ENCODE results near the gene ADA.
"Not testable (repeated sequence)": the region's sequence is repeated elsewhere in the genome, so short reads cannot be mapped to it uniquely, and the experiment has no call there.

The ADA gene

DNA sequence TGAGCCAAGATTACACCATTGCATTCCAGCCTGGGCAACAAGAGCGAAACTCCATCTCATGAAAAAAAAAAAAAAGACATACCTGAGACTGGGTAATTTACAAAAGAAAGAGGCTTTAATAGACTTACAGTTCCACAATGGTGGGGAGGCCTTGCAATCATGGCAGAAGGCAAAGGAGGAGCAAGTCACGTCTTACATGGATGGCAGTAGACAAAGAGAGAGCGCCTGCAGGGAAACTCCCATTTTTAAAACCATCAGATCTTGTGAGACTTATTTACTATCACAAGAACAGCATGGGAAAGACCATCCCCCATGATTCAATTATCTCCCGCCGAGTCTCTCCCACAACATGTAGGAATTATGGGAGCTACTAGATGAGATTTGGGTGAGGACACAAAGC is 2.7 kb upstream of the ADA start:
- H3K4me1 ChIP-seq (ENCODE audit: control insufficient read depth in 1 of 2, insufficient read depth in 2 of 2, low read length in 2 of 2) = peaks cover 0 to 15% of the 10 kb centered on the region in 2 donors
- H3K36me3 ChIP-seq (ENCODE audit: control insufficient read depth in 1 of 2, insufficient read depth in 2 of 2, low read length in 2 of 2); H3K27ac ChIP-seq (ENCODE audit: low read length); H3K27me3 ChIP-seq (ENCODE audit: low read depth, low read length); H3K4me3 ChIP-seq (ENCODE audit: low read depth in 1 of 2, low read length in 2 of 2); H3K9me3 ChIP-seq (ENCODE audit: control insufficient read depth in 1 of 2, low read length in 2 of 2): not testable (repeated sequence)

DNA sequence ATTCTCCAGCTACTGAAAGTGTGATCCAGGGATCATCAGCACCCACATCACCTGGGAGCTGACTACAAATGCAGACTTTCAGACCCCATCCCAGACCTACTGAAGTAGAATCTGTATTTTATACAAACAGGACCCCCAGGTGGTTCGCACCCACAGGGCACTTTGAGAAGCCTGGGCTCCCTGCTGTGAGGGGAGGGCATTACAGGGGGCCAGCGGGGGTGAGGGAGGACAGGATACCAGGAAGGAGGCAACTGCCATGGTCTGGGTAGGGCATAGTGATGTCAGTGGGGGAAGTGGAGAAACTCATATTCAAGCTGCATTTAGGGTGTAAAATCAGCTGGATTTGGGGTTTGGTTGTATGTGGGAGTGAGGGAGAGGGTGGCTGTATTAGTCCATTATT is 2.0 kb upstream of the ADA start:
- Histone ChIP-seq H3K9me3 (ENCODE audit: control insufficient read depth in 1 of 2, low read length in 2 of 2) (no peaks in the 10 kb centered on the region), H3K27ac (ENCODE audit: low read length) (no peak overlapping the region), H3K4me3 (ENCODE audit: low read depth in 1 of 2, low read length in 2 of 2) (no peak overlapping the region), H3K4me1 (ENCODE audit: control insufficient read depth in 1 of 2, insufficient read depth in 2 of 2, low read length in 2 of 2) (peaks cover 0 to 18% of the 10 kb centered on the region in 2 donors), H3K36me3 (ENCODE audit: control insufficient read depth in 1 of 2, insufficient read depth in 2 of 2, low read length in 2 of 2) (no peaks in the 10 kb centered on the region), H3K27me3 (ENCODE audit: low read depth, low read length) (no peaks in the 10 kb centered on the region)

DNA sequence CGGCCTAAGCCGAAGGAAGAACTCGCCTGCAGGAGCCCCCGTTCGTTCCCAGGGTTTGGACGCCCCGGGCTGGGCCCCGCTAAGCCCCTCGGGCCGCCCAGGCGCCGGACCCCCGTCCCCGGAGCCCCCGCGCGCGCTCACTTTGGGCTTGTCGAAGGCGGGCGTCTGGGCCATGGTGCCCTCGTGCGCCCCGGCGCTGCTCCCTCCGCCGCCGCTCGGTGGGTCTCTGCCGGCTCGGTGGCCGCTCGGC is 140 bp downstream of the ADA start:
- peak overlapping the region; percentile 70 to 93 for H3K4me3 ChIP-seq (ENCODE audit: low read depth in 1 of 2, low read length in 2 of 2)
- no peaks in the 10 kb centered on the region for H3K36me3 ChIP-seq (ENCODE audit: control insufficient read depth in 1 of 2, insufficient read depth in 2 of 2, low read length in 2 of 2)
- H3K4me1 ChIP-seq (ENCODE audit: control insufficient read depth in 1 of 2, insufficient read depth in 2 of 2, low read length in 2 of 2) = peaks cover 3 to 22% of the 10 kb centered on the region in 2 donors
- H3K9me3 ChIP-seq (ENCODE audit: control insufficient read depth in 1 of 2, low read length in 2 of 2) = no peaks in the 10 kb centered on the region
- H3K27me3 ChIP-seq (ENCODE audit: low read depth, low read length) = no peaks in the 10 kb centered on the region
- peak overlapping the region; percentile 23 for H3K27ac ChIP-seq (ENCODE audit: low read length)

DNA sequence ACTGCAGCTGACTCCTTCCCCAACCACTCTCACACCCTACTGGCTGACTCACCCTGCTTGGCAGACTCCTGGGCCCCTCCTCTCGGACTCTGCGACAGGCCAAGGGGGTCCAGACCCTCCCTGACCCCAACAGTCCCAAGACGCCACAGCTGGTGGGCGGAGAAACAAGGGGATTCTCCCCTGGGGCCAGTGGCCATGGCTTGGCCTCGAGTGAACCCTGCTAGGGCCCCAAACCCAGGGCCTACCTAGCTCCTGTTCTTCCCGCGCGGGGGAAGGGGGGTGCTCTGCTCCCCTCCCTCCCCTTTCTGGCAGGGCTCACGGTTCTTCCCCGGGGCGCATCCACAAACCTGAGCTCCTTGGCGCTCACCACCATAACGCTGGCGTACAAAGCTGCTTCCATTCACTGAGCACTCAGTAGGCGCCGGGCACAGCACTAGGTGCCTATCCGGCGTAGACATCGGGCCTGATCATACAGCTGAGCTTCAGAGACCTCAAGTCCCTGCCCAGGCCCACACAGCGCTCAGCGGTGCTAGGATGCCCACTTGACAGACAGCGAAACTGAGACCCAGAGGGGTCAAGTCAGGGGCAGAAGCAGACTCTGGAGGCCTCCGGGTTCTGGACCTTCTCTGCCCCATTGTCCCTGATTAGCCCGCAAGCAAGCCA is 597 bp downstream of the ADA start:
- Histone ChIP-seq H3K4me3 (ENCODE audit: low read depth in 1 of 2, low read length in 2 of 2) (peak overlapping the region; percentile 70 to 93), H3K27ac (ENCODE audit: low read length) (peak overlapping the region; percentile 23)

DNA sequence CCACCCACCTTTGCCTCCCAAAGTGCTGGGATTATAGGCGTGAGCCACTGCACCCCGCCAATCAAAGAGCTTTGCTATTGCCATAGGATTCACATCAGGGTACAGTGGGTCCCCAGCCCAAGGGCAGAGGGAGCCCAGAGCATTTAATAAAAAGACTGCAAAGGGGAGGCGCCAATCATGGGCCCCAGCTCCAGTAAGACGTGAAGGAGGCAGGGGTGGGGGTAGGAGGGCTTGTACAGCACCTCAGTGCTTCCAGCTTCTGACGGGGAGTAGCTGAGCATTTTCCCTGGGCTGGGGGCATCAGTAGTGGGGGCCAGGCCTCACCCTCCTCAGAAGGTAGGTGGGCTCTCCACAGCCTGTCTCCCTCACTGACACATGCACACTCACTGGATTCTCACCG is 1.5 kb downstream of the ADA start:
- no peaks in the 10 kb centered on the region for H3K9me3 ChIP-seq (ENCODE audit: control insufficient read depth in 1 of 2, low read length in 2 of 2)
- no peaks in the 10 kb centered on the region for H3K36me3 ChIP-seq (ENCODE audit: control insufficient read depth in 1 of 2, insufficient read depth in 2 of 2, low read length in 2 of 2)
- H3K4me1 ChIP-seq (ENCODE audit: control insufficient read depth in 1 of 2, insufficient read depth in 2 of 2, low read length in 2 of 2) = peaks cover 4 to 31% of the 10 kb centered on the region in 2 donors
- H3K27me3 ChIP-seq (ENCODE audit: low read depth, low read length) = no peaks in the 10 kb centered on the region
- H3K27ac ChIP-seq (ENCODE audit: low read length) = no peak overlapping the region
- peak overlapping the region in 1 of 2 donors; percentile 93 for H3K4me3 ChIP-seq (ENCODE audit: low read depth in 1 of 2, low read length in 2 of 2)

More for the DNA sequence above, 597 bp downstream of the ADA start:
- Histone ChIP-seq H3K27me3 (ENCODE audit: low read depth, low read length) (no peaks in the 10 kb centered on the region), H3K9me3 (ENCODE audit: control insufficient read depth in 1 of 2, low read length in 2 of 2) (no peaks in the 10 kb centered on the region), H3K4me1 (ENCODE audit: control insufficient read depth in 1 of 2, insufficient read depth in 2 of 2, low read length in 2 of 2) (peaks cover 4 to 26% of the 10 kb centered on the region in 2 donors), H3K36me3 (ENCODE audit: control insufficient read depth in 1 of 2, insufficient read depth in 2 of 2, low read length in 2 of 2) (no peaks in the 10 kb centered on the region)

DNA sequence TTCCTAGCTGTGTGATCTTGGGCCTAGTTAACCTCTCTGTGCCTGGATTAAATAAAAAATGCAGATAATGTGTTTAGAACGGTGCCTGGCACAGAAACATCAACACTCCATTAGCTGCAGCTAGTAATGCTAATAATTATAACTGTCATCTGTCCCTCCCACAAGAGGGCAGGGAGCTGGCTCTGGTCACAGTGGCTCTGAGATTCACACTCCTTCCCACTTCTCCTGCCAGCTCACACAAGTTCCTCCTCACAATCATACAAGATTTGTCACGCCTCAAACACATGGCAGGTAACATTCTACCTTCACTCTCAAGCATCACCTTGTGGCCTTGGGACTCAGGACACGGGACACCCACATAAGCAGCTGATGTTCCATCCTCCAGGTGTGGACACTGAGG is 2.4 kb downstream of the ADA start:
- no peaks in the 10 kb centered on the region for H3K27me3 ChIP-seq (ENCODE audit: low read depth, low read length)
- no peaks in the 10 kb centered on the region for H3K36me3 ChIP-seq (ENCODE audit: control insufficient read depth in 1 of 2, insufficient read depth in 2 of 2, low read length in 2 of 2)
- no peak overlapping the region for H3K27ac ChIP-seq (ENCODE audit: low read length)
- peaks cover 10 to 37% of the 10 kb centered on the region in 2 donors for H3K4me1 ChIP-seq (ENCODE audit: control insufficient read depth in 1 of 2, insufficient read depth in 2 of 2, low read length in 2 of 2)
- no peaks in the 10 kb centered on the region for H3K9me3 ChIP-seq (ENCODE audit: control insufficient read depth in 1 of 2, low read length in 2 of 2)
- peak overlapping the region in 1 of 2 donors; percentile 2 for H3K4me3 ChIP-seq (ENCODE audit: low read depth in 1 of 2, low read length in 2 of 2)

DNA sequence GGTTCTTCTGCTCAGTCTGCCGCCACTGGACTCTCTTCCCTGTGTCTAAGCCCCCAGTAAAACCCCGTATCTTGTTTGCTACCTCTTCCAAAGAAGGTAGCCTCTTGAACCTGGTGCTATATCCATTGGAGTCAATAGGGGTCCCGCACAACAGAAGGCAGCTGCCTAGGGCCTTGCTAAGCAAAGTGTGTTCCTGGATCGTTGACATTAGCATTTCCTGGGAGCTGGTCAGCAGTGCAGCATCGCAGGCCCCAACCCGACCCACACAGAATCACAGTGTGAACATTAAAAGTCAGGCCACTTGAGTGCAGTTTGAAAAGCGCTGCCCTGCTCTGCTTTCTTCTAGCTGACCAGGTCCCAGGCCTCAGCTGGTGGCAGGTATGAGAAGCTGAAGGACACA is 2.9 kb downstream of the ADA start:
- Histone ChIP-seq H3K36me3 (ENCODE audit: control insufficient read depth in 1 of 2, insufficient read depth in 2 of 2, low read length in 2 of 2) (no peaks in the 10 kb centered on the region), H3K4me3 (ENCODE audit: low read depth in 1 of 2, low read length in 2 of 2) (peak overlapping the region in 1 of 2 donors; percentile 2), H3K9me3 (ENCODE audit: control insufficient read depth in 1 of 2, low read length in 2 of 2) (no peaks in the 10 kb centered on the region), H3K27ac (ENCODE audit: low read length) (no peak overlapping the region), H3K27me3 (ENCODE audit: low read depth, low read length) (no peaks in the 10 kb centered on the region), H3K4me1 (ENCODE audit: control insufficient read depth in 1 of 2, insufficient read depth in 2 of 2, low read length in 2 of 2) (peaks cover 11 to 37% of the 10 kb centered on the region in 2 donors)

DNA sequence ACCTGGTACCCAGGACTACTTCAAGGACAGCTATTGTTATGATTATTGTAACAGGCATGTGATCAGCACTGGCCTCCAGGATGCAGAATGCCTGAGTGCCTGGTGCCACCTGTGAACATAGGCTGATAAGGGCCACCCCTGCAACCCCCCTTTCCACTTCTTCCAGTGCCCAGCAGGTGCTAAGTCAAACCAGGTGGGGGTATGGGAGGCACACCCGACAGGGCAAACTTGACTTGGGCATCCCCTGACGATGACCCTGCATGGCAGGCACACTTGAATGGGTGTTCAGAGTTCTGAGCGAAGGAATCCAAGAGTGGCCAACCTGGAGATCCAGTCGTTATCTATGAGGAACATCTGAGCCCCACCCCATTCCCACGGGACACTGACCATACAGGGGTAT is 3.4 kb downstream of the ADA start:
- Histone ChIP-seq H3K27me3 (ENCODE audit: low read depth, low read length) (no peaks in the 10 kb centered on the region), H3K27ac (ENCODE audit: low read length) (no peak overlapping the region), H3K36me3 (ENCODE audit: control insufficient read depth in 1 of 2, insufficient read depth in 2 of 2, low read length in 2 of 2) (no peaks in the 10 kb centered on the region), H3K4me1 (ENCODE audit: control insufficient read depth in 1 of 2, insufficient read depth in 2 of 2, low read length in 2 of 2) (peaks cover 11 to 37% of the 10 kb centered on the region in 2 donors), H3K9me3 (ENCODE audit: control insufficient read depth in 1 of 2, low read length in 2 of 2) (no peaks in the 10 kb centered on the region), H3K4me3 (ENCODE audit: low read depth in 1 of 2, low read length in 2 of 2) (no peak overlapping the region)

DNA sequence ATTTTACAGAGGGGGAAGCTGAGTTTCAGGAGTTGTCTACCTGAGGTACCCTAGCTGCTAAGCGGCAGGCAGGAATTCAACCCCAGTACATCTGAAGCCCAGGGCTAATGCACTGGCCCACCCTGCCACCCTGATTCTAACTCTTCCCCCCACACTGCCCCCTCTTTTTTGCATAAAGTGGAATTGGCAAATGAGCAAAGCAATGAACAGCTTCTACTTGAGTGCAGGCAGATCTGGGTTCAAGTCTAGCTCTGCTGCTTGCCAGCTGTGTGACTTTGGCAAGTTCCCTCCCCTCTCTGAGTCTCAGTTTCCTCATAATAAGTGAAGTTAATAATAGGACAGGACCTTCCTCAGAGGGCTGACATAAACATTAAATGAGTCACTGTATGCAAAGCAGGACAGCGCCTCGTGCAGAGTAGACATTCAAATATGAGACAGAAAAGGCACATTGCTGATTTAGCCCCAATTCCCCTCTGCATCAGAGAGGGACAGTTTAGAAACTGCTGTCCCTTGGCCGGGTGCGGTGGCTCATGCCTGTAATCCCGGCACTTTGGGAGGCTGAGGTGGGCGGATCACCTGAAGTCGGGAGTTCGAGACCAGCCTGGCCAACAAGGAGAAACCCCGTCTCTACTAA is 4.7 kb downstream of the ADA start:
- H3K36me3 ChIP-seq (ENCODE audit: control insufficient read depth in 1 of 2, insufficient read depth in 2 of 2, low read length in 2 of 2) = no peaks in the 10 kb centered on the region
- H3K27ac ChIP-seq (ENCODE audit: low read length) = peak overlapping the region; percentile 40
- H3K4me3 ChIP-seq (ENCODE audit: low read depth in 1 of 2, low read length in 2 of 2) = no peak overlapping the region
- no peaks in the 10 kb centered on the region for H3K27me3 ChIP-seq (ENCODE audit: low read depth, low read length)
- H3K9me3 ChIP-seq (ENCODE audit: control insufficient read depth in 1 of 2, low read length in 2 of 2) = no peaks in the 10 kb centered on the region
- peaks cover 21 to 47% of the 10 kb centered on the region in 2 donors for H3K4me1 ChIP-seq (ENCODE audit: control insufficient read depth in 1 of 2, insufficient read depth in 2 of 2, low read length in 2 of 2)

DNA sequence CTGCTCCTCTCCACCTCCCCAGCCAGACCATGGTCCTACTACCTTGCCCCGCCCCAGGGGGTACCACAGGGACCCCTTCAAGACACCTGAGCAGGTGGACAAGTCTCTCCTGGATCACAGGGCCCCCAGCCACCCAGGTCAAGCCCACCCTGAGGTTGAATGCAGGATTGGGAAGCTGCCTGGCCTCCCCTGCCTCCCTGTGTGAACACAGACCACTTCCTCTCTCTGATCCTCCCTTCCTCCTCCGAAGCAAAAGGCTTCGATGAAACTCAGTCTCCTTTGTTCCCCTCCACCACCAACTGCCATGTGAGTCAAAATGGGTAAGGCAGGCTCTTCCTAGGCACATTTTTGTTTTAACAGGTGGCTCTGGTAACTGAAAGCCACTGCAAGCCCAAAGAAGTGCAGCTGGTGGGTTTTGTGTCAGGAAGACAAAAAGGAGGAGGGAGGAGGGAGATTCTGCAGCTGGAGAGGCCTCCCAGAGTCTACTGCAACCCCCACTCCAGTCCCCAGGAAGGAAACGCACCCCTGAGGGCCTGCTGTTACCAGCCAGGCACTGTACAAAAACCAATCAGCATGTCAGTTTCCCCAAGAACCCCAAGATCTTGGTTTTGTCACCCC is 5.4 kb downstream of the ADA start:
- Histone ChIP-seq H3K9me3 (ENCODE audit: control insufficient read depth in 1 of 2, low read length in 2 of 2) (no peaks in the 10 kb centered on the region), H3K27ac (ENCODE audit: low read length) (peak overlapping the region; percentile 40), H3K27me3 (ENCODE audit: low read depth, low read length) (no peaks in the 10 kb centered on the region), H3K4me1 (ENCODE audit: control insufficient read depth in 1 of 2, insufficient read depth in 2 of 2, low read length in 2 of 2) (peaks cover 21 to 45% of the 10 kb centered on the region in 2 donors), H3K36me3 (ENCODE audit: control insufficient read depth in 1 of 2, insufficient read depth in 2 of 2, low read length in 2 of 2) (no peaks in the 10 kb centered on the region), H3K4me3 (ENCODE audit: low read depth in 1 of 2, low read length in 2 of 2) (no peak overlapping the region)

DNA sequence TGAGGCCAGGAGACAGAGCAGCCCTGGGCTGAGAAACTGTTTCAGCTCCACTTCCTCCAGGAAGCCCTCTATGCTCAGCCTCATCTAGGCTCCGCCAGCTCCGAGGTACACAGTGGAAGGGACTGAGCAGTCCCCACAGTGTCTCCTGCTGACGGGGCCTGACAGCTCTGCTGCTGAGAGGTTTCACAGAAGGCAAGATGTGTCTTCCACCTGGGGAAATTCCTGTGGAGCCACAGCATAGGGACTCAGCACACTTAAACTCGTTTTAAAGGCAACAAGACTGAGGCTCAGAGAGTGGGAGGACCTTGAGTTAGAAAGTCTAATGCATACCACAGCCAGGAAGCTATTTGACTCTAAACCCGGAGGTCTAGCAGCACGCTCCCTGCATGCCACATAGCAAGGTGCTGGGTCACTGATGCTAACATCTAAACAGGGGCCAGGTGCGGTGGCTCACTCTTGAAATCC is 6.8 kb downstream of the ADA start:
- H3K27me3 ChIP-seq (ENCODE audit: low read depth, low read length) = no peaks in the 10 kb centered on the region
- no peak overlapping the region for H3K4me3 ChIP-seq (ENCODE audit: low read depth in 1 of 2, low read length in 2 of 2)
- no peaks in the 10 kb centered on the region for H3K9me3 ChIP-seq (ENCODE audit: control insufficient read depth in 1 of 2, low read length in 2 of 2)
- peaks cover 0 to 4% of the 10 kb centered on the region in 2 donors for H3K36me3 ChIP-seq (ENCODE audit: control insufficient read depth in 1 of 2, insufficient read depth in 2 of 2, low read length in 2 of 2)
- H3K27ac ChIP-seq (ENCODE audit: low read length) = peak overlapping the region; percentile 60
- peaks cover 21 to 38% of the 10 kb centered on the region in 2 donors for H3K4me1 ChIP-seq (ENCODE audit: control insufficient read depth in 1 of 2, insufficient read depth in 2 of 2, low read length in 2 of 2)
